Astrocyte (in vitro differentiated cells and primary cell): ENCODE measurements around the gene RFPL1.

Experiments used
- CTCF ChIP-seq: IDR thresholded peaks from 2 replicates; pipeline ENCODE4 v1.5.1; 2011; ENCODE audit warnings: low read depth, mild to moderate bottlenecking, inconsistent platforms, low read length, moderate library complexity; ENCODE audit not compliant: insufficient read depth
- EZH2 ChIP-seq: IDR thresholded peaks from 2 replicates; pipeline ENCODE4 v1.6.1; 2012; ENCODE audit warnings: mild to moderate bottlenecking, low read length, inconsistent platforms; ENCODE audit not compliant: insufficient read depth

GRCh38 chr22:29445508-29445907 lies 7.1 kb downstream of the RFPL1 start:
- TF ChIP-seq CTCF (no peak), EZH2 (no peak)
